ENCODE measurements around the gene SARM1.

SARM1 gene

DNA sequence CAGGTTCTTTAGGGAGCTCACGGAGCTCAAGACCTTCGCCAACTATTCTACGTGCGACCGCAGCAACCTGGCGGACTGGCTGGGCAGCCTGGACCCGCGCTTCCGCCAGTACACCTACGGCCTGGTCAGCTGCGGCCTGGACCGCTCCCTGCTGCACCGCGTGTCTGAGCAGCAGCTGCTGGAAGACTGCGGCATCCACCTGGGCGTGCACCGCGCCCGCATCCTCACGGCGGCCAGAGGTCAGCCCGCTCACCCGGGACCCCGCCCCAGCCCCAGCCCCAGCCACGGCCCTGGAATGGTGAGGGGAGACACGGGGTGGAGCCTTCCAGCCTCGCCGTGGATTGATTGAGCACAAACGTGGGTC, 13.5 kb downstream of the SARM1 start:
- Histone ChIP-seq H3K36me3 (ENCODE audit: control insufficient read depth, insufficient read depth, low read length) (peaks cover 42% of the 10 kb centered on the region), H3K9me3 (ENCODE audit: control insufficient read depth, low read length) (no peaks in the 10 kb centered on the region), H3K27ac (ENCODE audit: low read depth, low read length, severe bottlenecking) (no peak overlapping the region), H3K4me3 (ENCODE audit: extremely low read depth, insufficient read depth, low read length, poor library complexity, severe bottlenecking) (no peak overlapping the region), H3K4me1 (ENCODE audit: control insufficient read depth, insufficient read depth, low read length, poor library complexity, severe bottlenecking) (peaks cover 8% of the 10 kb centered on the region)
- WGBS, 2 experiments (ENCODE audit: insufficient coverage in 2 of 2), result 38 to 54% methylated on average over 10 to 26 of the region's 29 CpGs

DNA sequence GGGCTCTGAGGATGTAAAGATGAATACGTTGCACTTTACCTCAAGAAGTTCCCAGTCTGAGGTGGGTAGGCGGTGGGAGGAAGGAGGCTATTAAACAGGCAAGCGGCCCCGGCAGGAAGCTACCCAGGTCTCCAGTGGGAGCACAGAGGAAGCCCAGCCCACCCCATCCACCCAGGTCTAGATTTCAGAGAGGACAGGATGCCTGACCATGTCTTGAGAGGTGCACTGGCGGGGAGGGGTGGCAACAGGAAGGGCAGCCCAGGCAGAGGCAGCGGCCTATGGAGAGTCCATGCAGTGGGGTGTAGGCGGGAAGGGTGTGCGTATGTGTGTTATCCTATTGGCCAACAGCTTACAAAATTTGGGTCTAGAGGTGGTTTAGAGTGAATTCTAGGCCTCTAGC, 13.9 kb downstream of the SARM1 start:
- Histone ChIP-seq H3K4me1 (ENCODE audit: control insufficient read depth, insufficient read depth, low read length, poor library complexity, severe bottlenecking) (peaks cover 5% of the 10 kb centered on the region), H3K4me3 (ENCODE audit: extremely low read depth, insufficient read depth, low read length, poor library complexity, severe bottlenecking) (no peak overlapping the region), H3K36me3 (ENCODE audit: control insufficient read depth, insufficient read depth, low read length) (peaks cover 46% of the 10 kb centered on the region), H3K9me3 (ENCODE audit: control insufficient read depth, low read length) (no peaks in the 10 kb centered on the region), H3K27ac (ENCODE audit: low read depth, low read length, severe bottlenecking) (no peak overlapping the region)
- WGBS, 2 experiments (ENCODE audit: insufficient coverage in 2 of 2), result 90 to 92% methylated on average over 4 to 6 of the region's 8 CpGs

DNA sequence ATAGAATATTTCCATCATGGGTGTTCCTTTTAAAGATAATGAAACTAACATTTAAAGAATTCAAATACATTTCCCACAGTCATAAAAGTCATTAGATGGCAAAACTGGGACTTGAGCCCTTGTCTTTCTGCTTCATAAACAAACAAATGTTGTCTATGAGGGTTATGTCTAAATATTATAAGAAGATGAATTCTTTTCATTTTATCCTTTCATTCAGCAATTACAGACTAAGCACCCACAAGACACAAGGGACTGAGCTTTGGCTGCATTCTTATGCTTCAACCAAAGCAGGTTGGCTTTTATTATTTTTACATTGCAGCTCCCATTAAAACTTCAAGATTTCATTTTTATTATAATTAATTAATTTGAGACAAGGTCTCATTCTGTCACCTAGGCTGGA, 14.9 kb downstream of the SARM1 start:
- H3K36me3 ChIP-seq (ENCODE audit: control insufficient read depth, insufficient read depth, low read length), result peaks cover 56% of the 10 kb centered on the region
- H3K4me3 ChIP-seq (ENCODE audit: extremely low read depth, insufficient read depth, low read length, poor library complexity, severe bottlenecking), result no peak overlapping the region
- peaks cover 9% of the 10 kb centered on the region for H3K9me3 ChIP-seq (ENCODE audit: control insufficient read depth, low read length)
- peaks cover 3% of the 10 kb centered on the region for H3K4me1 ChIP-seq (ENCODE audit: control insufficient read depth, insufficient read depth, low read length, poor library complexity, severe bottlenecking)
- no peak overlapping the region for H3K27ac ChIP-seq (ENCODE audit: low read depth, low read length, severe bottlenecking)

DNA sequence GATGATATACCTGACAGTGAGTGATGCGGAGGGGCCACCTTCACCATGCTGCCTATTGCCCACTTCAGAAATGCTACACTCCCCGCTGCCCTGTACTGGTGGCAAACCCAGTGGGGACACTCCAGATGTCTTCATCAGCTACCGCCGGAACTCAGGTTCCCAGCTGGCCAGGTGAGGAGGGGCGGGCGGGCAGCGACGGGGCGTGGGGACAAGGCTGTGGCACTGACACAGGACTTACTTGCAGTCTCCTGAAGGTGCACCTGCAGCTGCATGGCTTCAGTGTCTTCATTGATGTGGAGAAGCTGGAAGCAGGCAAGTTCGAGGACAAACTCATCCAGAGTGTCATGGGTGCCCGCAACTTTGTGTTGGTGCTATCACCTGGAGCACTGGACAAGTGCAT, 16.6 kb downstream of the SARM1 start:
- H3K9me3 ChIP-seq (ENCODE audit: control insufficient read depth, low read length), result peaks cover 10% of the 10 kb centered on the region
- H3K4me3 ChIP-seq (ENCODE audit: extremely low read depth, insufficient read depth, low read length, poor library complexity, severe bottlenecking), result no peak overlapping the region
- 93 to 94% methylated on average over 11 of the region's 11 CpGs for WGBS, 2 experiments (ENCODE audit: insufficient coverage in 2 of 2)
- no peak overlapping the region for H3K27ac ChIP-seq (ENCODE audit: low read depth, low read length, severe bottlenecking)
- H3K4me1 ChIP-seq (ENCODE audit: control insufficient read depth, insufficient read depth, low read length, poor library complexity, severe bottlenecking), result peaks cover 6% of the 10 kb centered on the region
- H3K36me3 ChIP-seq (ENCODE audit: control insufficient read depth, insufficient read depth, low read length), result peaks cover 59% of the 10 kb centered on the region

GRCh38 chr17:28390141-28390540, 18.6 kb downstream of the SARM1 start:
- H3K36me3 ChIP-seq (ENCODE audit: control insufficient read depth, insufficient read depth, low read length), result peaks cover 65% of the 10 kb centered on the region
- 100% methylated on average over 1 of the region's 1 CpG; no CpG with 5 or more reads in 1 of the 2 experiments for WGBS, 2 experiments (ENCODE audit: insufficient coverage in 2 of 2)
- no peak overlapping the region for H3K4me3 ChIP-seq (ENCODE audit: extremely low read depth, insufficient read depth, low read length, poor library complexity, severe bottlenecking)
- H3K4me1 ChIP-seq (ENCODE audit: control insufficient read depth, insufficient read depth, low read length, poor library complexity, severe bottlenecking), result peaks cover 21% of the 10 kb centered on the region
- H3K27ac ChIP-seq (ENCODE audit: low read depth, low read length, severe bottlenecking), result no peak overlapping the region
- peaks cover 10% of the 10 kb centered on the region for H3K9me3 ChIP-seq (ENCODE audit: control insufficient read depth, low read length)

DNA sequence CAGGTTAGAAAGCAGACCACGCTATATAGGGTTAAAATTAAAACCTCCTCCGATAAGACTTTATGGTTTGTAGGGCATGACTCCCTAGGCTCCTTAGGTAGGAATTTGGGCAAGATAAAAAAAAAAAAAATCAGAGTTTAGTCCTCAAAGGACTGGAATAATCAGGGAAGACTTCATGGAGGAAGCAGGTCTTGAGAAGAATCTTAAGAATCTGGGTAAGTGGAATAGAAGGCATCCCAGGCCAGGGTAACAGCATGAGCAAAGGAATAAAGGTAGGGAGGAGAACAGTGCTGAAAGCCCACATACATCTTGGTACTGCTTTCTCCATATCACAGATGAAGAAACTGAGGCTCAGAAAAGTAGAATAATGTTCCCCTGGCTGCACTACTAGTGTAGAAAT, 19.1 kb downstream of the SARM1 start:
- peaks cover 25% of the 10 kb centered on the region for H3K4me1 ChIP-seq (ENCODE audit: control insufficient read depth, insufficient read depth, low read length, poor library complexity, severe bottlenecking)
- no peak overlapping the region for H3K4me3 ChIP-seq (ENCODE audit: extremely low read depth, insufficient read depth, low read length, poor library complexity, severe bottlenecking)
- WGBS, 2 experiments (ENCODE audit: insufficient coverage in 2 of 2), result 88 to 100% methylated on average over 1 of the region's 2 CpGs
- peaks cover 10% of the 10 kb centered on the region for H3K9me3 ChIP-seq (ENCODE audit: control insufficient read depth, low read length)
- peaks cover 67% of the 10 kb centered on the region for H3K36me3 ChIP-seq (ENCODE audit: control insufficient read depth, insufficient read depth, low read length)
- peak overlapping the region; percentile 29 for H3K27ac ChIP-seq (ENCODE audit: low read depth, low read length, severe bottlenecking)

- H3K4me1 ChIP-seq (ENCODE audit: control insufficient read depth, insufficient read depth, low read length, poor library complexity, severe bottlenecking), result peaks cover 29% of the 10 kb centered on the region
- no CpG with 5 or more reads among the region's 1 CpG for WGBS, 2 experiments (ENCODE audit: insufficient coverage in 2 of 2)
- peaks cover 10% of the 10 kb centered on the region for H3K9me3 ChIP-seq (ENCODE audit: control insufficient read depth, low read length)
- H3K36me3 ChIP-seq (ENCODE audit: control insufficient read depth, insufficient read depth, low read length), result peaks cover 70% of the 10 kb centered on the region
- H3K4me3 ChIP-seq (ENCODE audit: extremely low read depth, insufficient read depth, low read length, poor library complexity, severe bottlenecking), result no peak overlapping the region
- peak overlapping the region; percentile 29 for H3K27ac ChIP-seq (ENCODE audit: low read depth, low read length, severe bottlenecking)
Observed at GRCh38 chr17:28390984-28391383, 19.5 kb downstream of the SARM1 start.

GRCh38 chr17:28391401-28391800, 19.9 kb downstream of the SARM1 start:
- 50 to 83% methylated on average over 1 to 2 of the region's 2 CpGs for WGBS, 2 experiments (ENCODE audit: insufficient coverage in 2 of 2)
- H3K9me3 ChIP-seq (ENCODE audit: control insufficient read depth, low read length), result peaks cover 10% of the 10 kb centered on the region
- no peak overlapping the region for H3K27ac ChIP-seq (ENCODE audit: low read depth, low read length, severe bottlenecking)
- peaks cover 71% of the 10 kb centered on the region for H3K36me3 ChIP-seq (ENCODE audit: control insufficient read depth, insufficient read depth, low read length)
- H3K4me1 ChIP-seq (ENCODE audit: control insufficient read depth, insufficient read depth, low read length, poor library complexity, severe bottlenecking), result peaks cover 33% of the 10 kb centered on the region
- H3K4me3 ChIP-seq (ENCODE audit: extremely low read depth, insufficient read depth, low read length, poor library complexity, severe bottlenecking), result no peak overlapping the region

- peaks cover 41% of the 10 kb centered on the region for H3K4me1 ChIP-seq (ENCODE audit: control insufficient read depth, insufficient read depth, low read length, poor library complexity, severe bottlenecking)
- 66 to 75% methylated on average over 9 of the region's 10 CpGs for WGBS, 2 experiments (ENCODE audit: insufficient coverage in 2 of 2)
- H3K36me3 ChIP-seq (ENCODE audit: control insufficient read depth, insufficient read depth, low read length), result peaks cover 74% of the 10 kb centered on the region
- peaks cover 10% of the 10 kb centered on the region for H3K9me3 ChIP-seq (ENCODE audit: control insufficient read depth, low read length)
- H3K27ac ChIP-seq (ENCODE audit: low read depth, low read length, severe bottlenecking), result no peak overlapping the region
- H3K4me3 ChIP-seq (ENCODE audit: extremely low read depth, insufficient read depth, low read length, poor library complexity, severe bottlenecking), result no peak overlapping the region
Observed at GRCh38 chr17:28392491-28392890, 21.0 kb downstream of the SARM1 start.

DNA sequence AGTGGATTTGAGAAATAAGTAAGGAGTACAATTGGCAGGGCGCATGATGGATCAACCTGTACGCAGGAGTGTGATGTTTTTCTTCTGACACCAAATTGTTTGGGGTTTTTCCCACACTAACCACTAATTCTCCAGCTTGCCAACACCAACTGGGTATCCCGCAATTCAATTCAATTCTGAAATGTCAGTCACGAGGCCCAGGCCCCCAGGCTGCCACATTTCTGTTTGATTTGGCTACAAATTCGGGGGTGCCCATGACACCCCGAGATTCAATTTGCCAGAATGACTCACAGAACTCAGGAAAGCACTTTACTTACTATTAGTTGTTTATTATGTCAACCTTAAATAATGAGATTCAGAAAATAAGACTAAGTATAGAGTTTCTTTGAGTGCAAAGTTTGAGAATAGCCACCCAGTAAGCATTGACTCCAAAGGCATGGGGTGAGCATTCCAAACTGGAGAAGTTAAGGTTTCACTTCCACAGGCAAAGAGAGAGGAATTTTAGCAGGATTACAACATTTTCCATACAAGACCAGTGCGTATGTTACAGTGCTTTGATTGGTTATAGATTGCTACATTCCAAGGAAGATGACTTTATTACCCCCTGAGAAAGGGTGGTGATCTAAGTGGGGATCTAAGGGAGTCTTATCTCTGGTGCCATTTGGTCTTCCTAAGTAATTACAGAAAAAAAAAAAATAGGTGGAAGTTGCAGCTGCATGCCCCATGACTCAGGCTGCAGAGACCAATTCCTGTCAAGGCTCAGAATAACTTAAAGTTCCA, 23.0 kb downstream of the SARM1 start:
- Histone ChIP-seq H3K4me1 (ENCODE audit: control insufficient read depth, insufficient read depth, low read length, poor library complexity, severe bottlenecking) (peaks cover 54% of the 10 kb centered on the region), H3K9me3 (ENCODE audit: control insufficient read depth, low read length) (peaks cover 10% of the 10 kb centered on the region), H3K27ac (ENCODE audit: low read depth, low read length, severe bottlenecking) (peak overlapping the region; percentile 88), H3K4me3 (ENCODE audit: extremely low read depth, insufficient read depth, low read length, poor library complexity, severe bottlenecking) (peak overlapping the region; percentile 8), H3K36me3 (ENCODE audit: control insufficient read depth, insufficient read depth, low read length) (peaks cover 54% of the 10 kb centered on the region)
- whole genome bisulfite sequencing, 2 experiments (ENCODE audit: insufficient coverage in 2 of 2), result 86 to 93% methylated on average over 3 to 5 of the region's 7 CpGs

GRCh38 chr17:28395426-28395825, 23.9 kb downstream of the SARM1 start:
- peak overlapping the region; percentile 43 for H3K27ac ChIP-seq (ENCODE audit: low read depth, low read length, severe bottlenecking)
- H3K4me3 ChIP-seq (ENCODE audit: extremely low read depth, insufficient read depth, low read length, poor library complexity, severe bottlenecking), result no peak overlapping the region
- H3K4me1 ChIP-seq (ENCODE audit: control insufficient read depth, insufficient read depth, low read length, poor library complexity, severe bottlenecking), result peaks cover 54% of the 10 kb centered on the region
- WGBS, 2 experiments (ENCODE audit: insufficient coverage in 2 of 2), result 100% methylated on average over 1 of the region's 2 CpGs
- peaks cover 10% of the 10 kb centered on the region for H3K9me3 ChIP-seq (ENCODE audit: control insufficient read depth, low read length)
- peaks cover 51% of the 10 kb centered on the region for H3K36me3 ChIP-seq (ENCODE audit: control insufficient read depth, insufficient read depth, low read length)
